ENCODE results near the gene ANKS4B. TPM values are rescaled to one million over a fixed set of nuclear protein-coding genes. Genes with fewer than 3 reads are reported as not detected.

ANKS4B gene
- total RNA-seq, 1 donor from 2014 or later = not detected

DNA sequence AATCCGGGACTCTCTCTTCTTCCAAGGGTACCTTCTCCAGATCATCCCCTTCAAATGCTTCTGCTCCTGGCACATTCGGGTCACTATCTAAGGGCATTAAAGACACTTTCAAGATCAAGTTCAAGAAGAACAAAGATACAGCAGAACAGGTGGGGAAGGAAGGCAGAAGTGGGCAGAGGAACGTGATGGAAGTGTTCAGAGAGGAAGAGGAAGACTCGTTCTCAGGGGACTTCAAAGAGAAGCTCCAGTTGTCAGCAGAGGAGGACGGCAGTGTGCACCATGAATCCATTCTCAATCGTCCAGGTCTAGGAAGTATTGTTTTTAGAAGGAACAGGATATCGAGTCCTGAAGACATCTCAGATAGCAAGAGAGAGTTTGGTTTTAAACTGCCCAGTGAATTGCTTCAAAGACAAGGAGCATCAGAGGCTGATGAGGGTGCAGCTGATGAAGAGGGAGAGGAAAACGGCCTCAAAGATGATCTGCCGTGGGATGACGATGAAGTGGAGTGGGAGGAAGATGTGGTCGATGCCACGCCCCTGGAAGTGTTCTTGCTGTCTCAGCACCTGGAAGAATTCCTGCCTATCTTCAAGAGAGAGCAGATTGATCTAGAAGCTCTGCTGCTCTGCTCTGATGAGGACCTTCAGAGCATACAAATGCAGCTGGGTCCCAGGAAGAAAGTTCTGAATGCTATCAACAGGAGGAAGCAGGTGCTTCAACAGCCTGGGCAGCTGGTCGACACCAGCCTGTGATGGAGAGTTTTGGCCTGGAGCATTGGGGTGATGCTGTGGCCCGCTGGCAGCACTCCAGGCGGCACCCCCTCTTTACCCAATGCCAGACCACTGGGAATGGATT, 16.8 kb downstream of the ANKS4B start:
- TF ChIP-seq, protein P1, sequence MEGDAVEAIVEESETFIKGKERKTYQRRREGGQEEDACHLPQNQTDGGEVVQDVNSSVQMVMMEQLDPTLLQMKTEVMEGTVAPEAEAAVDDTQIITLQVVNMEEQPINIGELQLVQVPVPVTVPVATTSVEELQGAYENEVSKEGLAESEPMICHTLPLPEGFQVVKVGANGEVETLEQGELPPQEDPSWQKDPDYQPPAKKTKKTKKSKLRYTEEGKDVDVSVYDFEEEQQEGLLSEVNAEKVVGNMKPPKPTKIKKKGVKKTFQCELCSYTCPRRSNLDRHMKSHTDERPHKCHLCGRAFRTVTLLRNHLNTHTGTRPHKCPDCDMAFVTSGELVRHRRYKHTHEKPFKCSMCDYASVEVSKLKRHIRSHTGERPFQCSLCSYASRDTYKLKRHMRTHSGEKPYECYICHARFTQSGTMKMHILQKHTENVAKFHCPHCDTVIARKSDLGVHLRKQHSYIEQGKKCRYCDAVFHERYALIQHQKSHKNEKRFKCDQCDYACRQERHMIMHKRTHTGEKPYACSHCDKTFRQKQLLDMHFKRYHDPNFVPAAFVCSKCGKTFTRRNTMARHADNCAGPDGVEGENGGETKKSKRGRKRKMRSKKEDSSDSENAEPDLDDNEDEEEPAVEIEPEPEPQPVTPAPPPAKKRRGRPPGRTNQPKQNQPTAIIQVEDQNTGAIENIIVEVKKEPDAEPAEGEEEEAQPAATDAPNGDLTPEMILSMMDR (IDR thresholded peaks at IDR 0.05; ENCODE audit: unreplicated experiment) = no peak
- Mint-ChIP-seq H3K4me1 (ENCODE audit: unreplicated experiment) (peaks cover 3% of the 10 kb centered on the region), H3K9me3 (ENCODE audit: unreplicated experiment) (no peaks in the 10 kb centered on the region), H3K36me3 (ENCODE audit: low read depth, unreplicated experiment) (no peaks in the 10 kb centered on the region), H3K4me3 (ENCODE audit: unreplicated experiment) (no peak overlapping the region), H3K27ac (ENCODE audit: unreplicated experiment) (no peak overlapping the region), H3K27me3 (ENCODE audit: unreplicated experiment) (peaks cover 4% of the 10 kb centered on the region)
- no peak for DNase-seq (ENCODE audit: low spot score)

GRCh38 chr16:21253470-21253869, 20.0 kb downstream of the ANKS4B start:
- DNase-seq (ENCODE audit: low spot score) = no peak
- no peaks in the 10 kb centered on the region for H3K9me3 Mint-ChIP-seq (ENCODE audit: unreplicated experiment)
- H3K4me1 Mint-ChIP-seq (ENCODE audit: unreplicated experiment) = no peaks in the 10 kb centered on the region
- H3K27ac Mint-ChIP-seq (ENCODE audit: unreplicated experiment) = no peak overlapping the region
- no peaks in the 10 kb centered on the region for H3K36me3 Mint-ChIP-seq (ENCODE audit: low read depth, unreplicated experiment)
- TF ChIP-seq, protein P1 (IDR thresholded peaks at IDR 0.05; ENCODE audit: unreplicated experiment) = no peak
- peaks cover 4% of the 10 kb centered on the region for H3K27me3 Mint-ChIP-seq (ENCODE audit: unreplicated experiment)
- no peak overlapping the region for H3K4me3 Mint-ChIP-seq (ENCODE audit: unreplicated experiment)

DNA sequence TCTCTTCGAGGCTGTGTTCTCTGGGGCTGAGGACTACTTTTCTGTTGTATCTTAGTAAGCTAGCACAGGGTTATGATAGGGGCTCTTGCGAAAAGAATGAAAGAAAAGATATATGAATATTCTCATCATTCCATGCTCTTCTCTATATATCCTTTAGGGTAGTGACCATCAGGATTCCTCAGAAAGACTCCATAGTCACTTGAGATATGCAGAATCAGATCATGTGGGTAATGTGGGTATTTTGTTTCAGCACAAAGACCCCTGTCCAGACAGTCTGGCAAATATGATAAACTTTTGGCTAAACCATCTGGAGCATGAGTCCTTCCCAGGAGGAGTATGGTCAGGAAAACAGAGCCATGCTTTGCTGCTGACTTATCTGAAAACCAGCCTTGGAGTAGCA, 23.1 kb downstream of the ANKS4B start:
- DNase-seq (ENCODE audit: low spot score) = no peak
- Mint-ChIP-seq H3K9me3 (ENCODE audit: unreplicated experiment) (no peaks in the 10 kb centered on the region), H3K36me3 (ENCODE audit: low read depth, unreplicated experiment) (no peaks in the 10 kb centered on the region), H3K4me1 (ENCODE audit: unreplicated experiment) (no peaks in the 10 kb centered on the region), H3K4me3 (ENCODE audit: unreplicated experiment) (no peak overlapping the region), H3K27me3 (ENCODE audit: unreplicated experiment) (peaks cover 3% of the 10 kb centered on the region), H3K27ac (ENCODE audit: unreplicated experiment) (no peak overlapping the region)
- TF ChIP-seq, protein P1 (IDR thresholded peaks at IDR 0.05; ENCODE audit: unreplicated experiment) = no peak

- no peak overlapping the region for H3K4me3 Mint-ChIP-seq (ENCODE audit: unreplicated experiment)
- H3K27me3 Mint-ChIP-seq (ENCODE audit: unreplicated experiment) = peaks cover 3% of the 10 kb centered on the region
- no peak overlapping the region for H3K27ac Mint-ChIP-seq (ENCODE audit: unreplicated experiment)
- no peaks in the 10 kb centered on the region for H3K4me1 Mint-ChIP-seq (ENCODE audit: unreplicated experiment)
- TF ChIP-seq, protein P1 (IDR thresholded peaks at IDR 0.05; ENCODE audit: unreplicated experiment) = no peak
- DNase-seq (ENCODE audit: low spot score) = no peak
- H3K36me3 Mint-ChIP-seq (ENCODE audit: low read depth, unreplicated experiment) = no peaks in the 10 kb centered on the region
- no peaks in the 10 kb centered on the region for H3K9me3 Mint-ChIP-seq (ENCODE audit: unreplicated experiment)
Observed at GRCh38 chr16:21257284-21257683, 23.8 kb downstream of the ANKS4B start.

All from endothelial cell (in vitro differentiated cells).